Effector memory CD8-positive, alpha-beta T cell (primary cell): Measurements from ENCODE around the gene PAFAH1B1.
"Not testable (repeated sequence)": the region's sequence is repeated elsewhere in the genome, so short reads cannot be mapped to it uniquely, and the experiment has no call there.

Experiments
- ATAC-seq: fragments of 150-1000 bp; cut with Tn5 transposase; replicated peaks from 2 replicates; pipeline ENCODE4 v1.10.0; 2021; ENCODE audit warnings: mild to moderate bottlenecking, moderate library complexity
- DNase-seq, 3 experiments: peaks; one replicate each; pipeline ENCODE4 v3.0.0; 2021
- H3K27ac Mint-ChIP-seq, 2 donors: one replicate each; pipeline ENCODE4 v1.8.0; 2022; ENCODE audit warnings: mild to moderate bottlenecking in 2 of 2, mixed read lengths in 2 of 2, moderate library complexity in 2 of 2
- H3K27me3 Mint-ChIP-seq, 2 donors: one replicate each; pipeline ENCODE4 v1.8.0; 2022; ENCODE audit warnings: mixed read lengths in 2 of 2
- H3K36me3 Mint-ChIP-seq: one replicate; pipeline ENCODE4 v1.8.0; 2022; ENCODE audit warnings: mild to moderate bottlenecking, moderate library complexity, mixed read lengths; ENCODE audit not compliant: insufficient read depth
- H3K4me1 Mint-ChIP-seq, 2 donors: one replicate each; pipeline ENCODE4 v1.8.0; 2022; ENCODE audit warnings: low read depth in 2 of 2, mixed read lengths in 2 of 2
- H3K4me3 Mint-ChIP-seq, 2 donors: one replicate each; pipeline ENCODE4 v1.8.0; 2022; ENCODE audit warnings: mild to moderate bottlenecking in 2 of 2, mixed read lengths in 2 of 2, moderate library complexity in 2 of 2
- H3K9me3 Mint-ChIP-seq, 2 donors: one replicate each; pipeline ENCODE4 v1.8.0; 2022; ENCODE audit warnings: mixed read lengths in 2 of 2

The PAFAH1B1 gene

DNA sequence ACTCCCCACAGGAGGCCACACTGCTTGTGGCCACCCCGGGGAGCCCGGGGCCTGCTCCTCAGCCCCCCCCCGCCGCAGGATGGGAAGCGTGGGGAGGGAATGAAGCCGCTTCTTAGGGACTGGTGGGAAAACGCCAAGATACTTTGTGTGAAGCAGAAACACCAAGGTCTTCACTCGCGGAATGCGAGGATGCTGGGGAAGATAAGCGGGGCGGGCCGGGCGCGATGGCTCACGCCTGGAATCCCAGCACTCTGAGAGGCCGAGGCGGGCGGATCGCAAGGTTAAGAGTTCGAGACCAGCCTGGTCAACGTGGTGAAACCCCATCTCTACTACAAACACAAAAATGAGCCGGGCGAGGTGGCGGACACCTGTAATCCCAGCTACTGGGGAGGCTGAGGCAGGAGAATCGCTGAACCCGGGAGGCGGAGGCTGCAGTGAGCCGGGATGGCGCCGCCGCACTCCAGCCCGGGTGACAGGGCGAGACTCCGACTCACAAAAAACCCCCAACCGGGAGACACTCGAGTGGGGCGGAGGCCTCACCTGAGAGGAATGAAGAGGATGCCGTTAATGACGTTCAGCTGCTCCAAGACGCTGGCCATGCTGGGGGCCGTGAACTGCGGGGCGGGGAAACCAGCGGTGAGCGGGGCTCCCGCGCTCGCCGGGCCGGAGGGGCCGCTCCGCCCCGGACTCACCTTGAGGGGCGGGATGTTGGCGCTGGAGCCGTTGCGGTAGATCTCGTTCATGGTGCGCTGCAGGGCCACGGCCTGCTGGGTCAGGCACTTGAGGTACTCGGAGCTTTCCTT is 97.8 kb downstream of the PAFAH1B1 start:
- Mint-ChIP-seq H3K27ac (peak overlapping the region in 1 of 2 donors; percentile 53), H3K4me1 (peaks cover 7 to 21% of the 10 kb centered on the region in 2 donors), H3K4me3 (no peak overlapping the region), H3K9me3 (no peaks in the 10 kb centered on the region), H3K27me3 (no peaks in the 10 kb centered on the region), H3K36me3 (peaks cover 30% of the 10 kb centered on the region)
- DNase-seq (no peak), ATAC-seq (no peak)

DNA sequence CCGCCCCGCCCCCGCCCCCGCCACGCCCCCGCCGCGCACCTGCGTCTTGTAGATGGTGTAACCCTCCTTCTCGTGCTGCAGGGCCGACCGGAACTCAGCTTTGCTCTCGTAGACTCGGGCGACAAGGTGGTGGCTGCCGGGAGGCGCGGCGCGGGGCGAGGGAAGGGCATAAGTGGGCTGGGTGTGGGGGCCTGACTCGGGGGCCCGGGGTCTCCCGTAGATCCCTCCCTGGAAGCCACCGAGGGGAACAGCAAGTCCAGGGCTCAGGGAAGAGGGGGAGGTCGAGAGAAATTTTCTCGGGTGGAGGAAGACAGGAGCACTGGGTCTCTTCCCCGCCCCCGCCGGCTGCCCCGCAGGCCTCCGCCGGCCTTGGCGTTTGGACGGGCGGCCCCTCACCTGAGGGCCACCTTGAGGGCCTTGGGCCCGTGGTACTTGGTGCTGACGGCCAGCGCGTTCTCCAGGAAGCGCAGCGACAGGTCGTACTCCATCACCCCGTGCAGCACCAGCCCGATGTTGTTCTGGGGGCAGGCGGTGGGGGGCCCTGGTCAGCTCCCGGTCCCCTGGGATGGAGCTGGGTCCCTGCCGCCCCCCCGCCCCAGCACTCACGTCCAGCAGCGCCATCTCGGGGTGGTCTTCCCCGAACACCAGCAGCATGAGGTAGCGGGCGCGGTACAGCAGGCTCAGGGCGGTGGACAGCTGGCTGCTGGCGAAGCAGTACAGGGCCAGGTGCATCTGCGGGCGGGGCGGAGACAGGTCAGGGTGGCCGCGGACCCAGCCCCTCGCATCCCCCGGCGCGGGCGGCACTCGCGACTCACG is 98.7 kb downstream of the PAFAH1B1 start:
- Mint-ChIP-seq H3K9me3 (no peaks in the 10 kb centered on the region), H3K4me1 (peaks cover 7 to 21% of the 10 kb centered on the region in 2 donors), H3K27me3 (no peaks in the 10 kb centered on the region), H3K36me3 (peaks cover 33% of the 10 kb centered on the region), H3K27ac (no peak overlapping the region), H3K4me3 (no peak overlapping the region)
- DNase-seq = no peak
- no peak for ATAC-seq

DNA sequence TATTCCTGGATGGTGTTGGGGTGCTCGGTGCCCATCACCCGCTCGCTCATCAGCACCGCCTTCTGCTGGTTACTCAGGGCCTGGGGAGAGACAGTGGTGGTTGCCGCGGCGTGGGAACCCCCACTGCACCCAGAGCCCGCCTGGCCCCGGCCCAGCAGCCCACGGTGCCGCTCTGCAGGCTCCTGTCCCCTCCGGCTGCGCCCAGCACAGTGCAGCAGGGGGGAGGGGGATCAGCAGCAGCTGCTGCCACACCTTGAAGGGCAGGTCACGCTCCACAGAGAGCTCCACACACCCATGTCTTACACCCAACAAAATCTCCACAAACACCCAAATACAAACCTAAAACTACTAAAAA is 99.3 kb downstream of the PAFAH1B1 start:
- H3K36me3 Mint-ChIP-seq = peaks cover 34% of the 10 kb centered on the region

DNA sequence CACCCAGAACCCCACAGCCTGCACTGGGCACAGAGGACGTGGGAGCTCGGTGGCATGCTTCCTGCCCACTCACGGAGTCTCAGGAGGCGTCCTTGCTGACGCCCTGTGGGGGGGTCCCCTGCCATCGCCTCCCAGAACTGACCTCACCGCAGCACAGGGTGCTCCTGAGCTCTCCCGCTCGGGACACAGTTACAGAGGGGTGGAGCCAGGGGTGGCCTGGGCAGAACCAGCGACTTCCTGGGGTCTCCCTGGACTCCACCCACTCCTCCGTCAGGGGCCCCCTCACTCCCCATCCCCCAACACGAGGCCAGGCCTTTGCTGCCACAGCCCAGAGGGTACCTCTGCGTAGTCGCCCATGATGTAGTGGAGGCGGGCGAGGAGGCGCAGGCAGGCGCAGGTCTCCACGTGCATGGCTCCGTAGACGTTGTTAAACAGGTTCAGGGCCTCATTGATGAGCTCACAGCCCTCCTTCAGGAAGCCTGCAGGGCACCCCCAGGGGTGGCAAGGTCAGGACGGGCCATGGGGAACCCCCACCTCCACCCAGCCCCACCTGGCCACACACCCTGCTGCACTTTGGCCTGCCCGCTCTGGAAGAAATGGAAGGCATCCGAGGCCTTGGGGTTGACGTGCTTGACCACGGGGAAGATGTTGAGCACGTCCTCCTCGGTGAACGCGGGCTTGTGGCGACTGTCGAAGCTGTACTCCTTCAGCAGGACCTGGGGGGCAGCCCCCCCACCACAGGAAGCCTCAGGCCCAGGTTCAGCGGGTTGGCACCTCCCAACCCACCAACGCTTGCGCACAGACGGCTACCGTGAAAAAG is 100.3 kb downstream of the PAFAH1B1 start:
- Mint-ChIP-seq H3K4me1 (peaks cover 7 to 12% of the 10 kb centered on the region in 2 donors), H3K27ac (peak overlapping the region; percentile 57 to 79), H3K36me3 (peaks cover 43% of the 10 kb centered on the region), H3K9me3 (no peaks in the 10 kb centered on the region), H3K4me3 (peak overlapping the region; percentile 71 to 74), H3K27me3 (no peaks in the 10 kb centered on the region)
- DNase-seq (peak in 1 of 3 experiments; percentile 17), ATAC-seq (peak; percentile 58)

More for the DNA sequence above, 99.3 kb downstream of the PAFAH1B1 start:
- Mint-ChIP-seq H3K9me3 (no peaks in the 10 kb centered on the region), H3K27ac (peak overlapping the region; percentile 57 to 79), H3K27me3 (no peaks in the 10 kb centered on the region), H3K4me3 (peak overlapping the region; percentile 71 to 74), H3K4me1 (peaks cover 7 to 18% of the 10 kb centered on the region in 2 donors)
- DNase-seq (no peak), ATAC-seq (no peak)

DNA sequence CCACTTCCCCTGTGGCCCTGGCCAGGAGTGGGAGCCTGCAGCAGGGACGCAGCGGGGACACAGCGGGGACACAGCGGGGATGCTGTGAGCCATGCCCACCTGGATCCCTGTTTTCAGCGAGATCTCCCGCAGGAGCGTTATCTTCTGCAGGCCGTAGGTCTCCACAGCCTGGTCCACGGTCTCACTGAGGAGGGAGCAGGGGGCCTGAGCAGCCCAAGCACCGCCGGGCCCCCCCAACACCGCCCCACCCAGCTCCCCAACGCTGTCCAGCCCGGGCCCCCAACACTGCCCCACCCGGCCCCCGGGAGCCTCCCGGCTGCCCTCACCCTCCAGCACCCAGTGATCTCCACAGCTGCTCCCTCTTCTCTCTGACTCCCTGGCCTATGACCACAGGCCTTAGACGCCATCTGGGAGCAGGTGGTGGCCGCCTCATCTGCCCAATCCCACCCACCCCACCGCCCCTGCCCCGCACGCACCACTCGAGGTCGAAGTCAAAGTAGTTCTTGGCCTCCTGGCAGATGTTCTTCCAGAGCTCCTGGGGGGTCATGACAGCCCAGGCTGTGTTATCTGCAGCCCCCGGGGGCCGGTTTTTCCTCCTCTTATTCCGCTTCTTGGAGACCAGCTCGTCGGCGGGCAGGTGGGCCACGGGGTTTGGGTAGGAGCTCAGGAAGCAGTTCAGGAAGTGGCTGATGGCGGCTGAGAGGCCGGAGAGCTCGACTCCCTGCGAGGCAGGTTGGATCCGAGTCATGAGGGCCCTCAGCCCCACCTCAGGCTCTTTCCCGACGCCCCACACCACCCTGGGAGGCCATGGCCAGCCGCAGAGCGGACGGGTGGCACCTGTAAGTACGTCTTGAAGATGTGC is 101.2 kb downstream of the PAFAH1B1 start:
- no peaks in the 10 kb centered on the region for H3K27me3 Mint-ChIP-seq
- H3K27ac Mint-ChIP-seq = no peak overlapping the region
- peaks cover 0 to 5% of the 10 kb centered on the region in 2 donors for H3K4me1 Mint-ChIP-seq
- peaks cover 47% of the 10 kb centered on the region for H3K36me3 Mint-ChIP-seq
- ATAC-seq = no peak
- peak overlapping the region in 1 of 2 donors; percentile 71 for H3K4me3 Mint-ChIP-seq
- H3K9me3 Mint-ChIP-seq = no peaks in the 10 kb centered on the region
- no peak for DNase-seq

DNA sequence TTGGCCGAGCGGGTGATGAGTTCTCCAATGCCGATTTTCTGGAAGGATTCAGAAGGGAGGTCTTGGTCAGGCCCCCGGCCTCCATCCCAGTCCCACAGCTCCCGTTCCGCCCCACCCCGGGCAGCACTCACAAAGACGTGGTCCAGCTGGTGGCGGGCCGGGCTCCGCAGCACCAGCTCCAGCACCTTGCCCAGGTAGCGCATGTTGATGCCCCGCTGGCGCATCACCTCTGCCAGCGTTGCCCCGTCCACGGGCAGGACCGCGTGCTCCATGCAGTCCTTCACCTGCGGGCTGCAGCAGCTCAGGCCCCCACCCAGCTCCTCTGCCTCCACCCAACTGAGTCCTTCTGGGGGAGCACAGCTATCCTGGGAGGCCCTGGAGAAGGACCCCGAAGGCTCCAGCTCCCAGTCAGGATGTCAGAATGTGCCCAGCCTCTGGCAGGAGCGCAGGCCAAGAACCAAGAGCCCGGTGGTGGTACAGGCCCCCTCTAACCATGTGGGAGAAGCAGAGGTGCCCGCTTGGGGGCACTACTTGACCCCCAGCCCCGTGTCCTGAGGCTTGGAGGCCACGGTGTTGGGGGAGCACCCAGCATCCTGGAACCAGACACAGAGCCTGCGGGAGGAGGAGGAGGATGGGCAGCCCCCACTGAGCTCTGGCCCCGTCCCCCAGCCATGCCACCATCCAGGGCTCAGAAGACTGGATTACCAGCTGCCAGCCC is 101.9 kb downstream of the PAFAH1B1 start:
- DNase-seq = no peak
- no peak overlapping the region for H3K4me3 Mint-ChIP-seq
- H3K27me3 Mint-ChIP-seq = no peaks in the 10 kb centered on the region
- H3K27ac Mint-ChIP-seq = no peak overlapping the region
- no peak for ATAC-seq
- H3K36me3 Mint-ChIP-seq = peaks cover 50% of the 10 kb centered on the region
- H3K9me3 Mint-ChIP-seq = no peaks in the 10 kb centered on the region
- H3K4me1 Mint-ChIP-seq = peaks cover 0 to 5% of the 10 kb centered on the region in 2 donors

DNA sequence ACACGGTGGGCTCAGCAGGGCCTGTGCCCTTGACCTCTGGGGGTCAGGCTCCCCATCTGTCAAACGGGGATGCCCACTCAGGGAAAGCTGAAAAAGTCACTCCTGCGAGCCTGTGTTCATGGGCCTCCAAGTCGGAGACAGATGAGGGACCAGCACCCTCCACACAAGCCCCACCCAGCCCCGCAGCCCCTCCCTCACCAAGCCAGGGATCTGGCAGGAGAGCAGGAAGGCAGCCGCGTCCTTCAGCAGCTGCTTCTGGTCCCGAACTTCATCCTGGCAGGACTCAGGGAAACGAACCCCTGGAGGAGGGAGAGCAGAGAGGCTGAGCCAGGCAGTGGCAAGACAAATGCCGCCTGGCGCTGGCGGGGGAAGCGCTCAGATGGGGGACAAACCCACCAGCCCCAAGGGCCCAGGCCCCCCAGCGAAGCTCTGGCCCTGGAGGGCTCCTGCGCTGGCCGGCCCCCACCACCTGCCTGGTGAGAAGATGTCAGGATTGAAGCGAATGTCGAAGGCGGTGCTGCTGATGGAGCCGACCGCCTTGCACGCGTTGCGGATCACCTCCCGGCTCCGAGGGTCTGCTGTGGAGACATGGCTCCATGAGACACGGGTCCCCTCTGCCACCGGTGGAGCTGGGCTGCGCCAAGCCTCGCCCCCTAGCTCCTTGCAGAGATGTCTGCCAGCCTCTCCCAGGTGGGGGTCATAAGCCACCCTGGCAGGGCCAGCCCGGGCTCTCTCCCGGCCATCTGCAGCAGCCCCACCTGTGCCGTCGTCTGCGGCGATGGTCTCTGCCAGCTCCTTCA is 102.7 kb downstream of the PAFAH1B1 start:
- peak overlapping the region in 1 of 2 donors; percentile 29 for H3K27ac Mint-ChIP-seq
- DNase-seq (no peak), ATAC-seq (no peak)
- H3K9me3 Mint-ChIP-seq = no peaks in the 10 kb centered on the region
- peaks cover 0 to 5% of the 10 kb centered on the region in 2 donors for H3K4me1 Mint-ChIP-seq
- H3K27me3 Mint-ChIP-seq = no peaks in the 10 kb centered on the region
- H3K4me3 Mint-ChIP-seq = no peak overlapping the region
- H3K36me3 Mint-ChIP-seq = peaks cover 46% of the 10 kb centered on the region

DNA sequence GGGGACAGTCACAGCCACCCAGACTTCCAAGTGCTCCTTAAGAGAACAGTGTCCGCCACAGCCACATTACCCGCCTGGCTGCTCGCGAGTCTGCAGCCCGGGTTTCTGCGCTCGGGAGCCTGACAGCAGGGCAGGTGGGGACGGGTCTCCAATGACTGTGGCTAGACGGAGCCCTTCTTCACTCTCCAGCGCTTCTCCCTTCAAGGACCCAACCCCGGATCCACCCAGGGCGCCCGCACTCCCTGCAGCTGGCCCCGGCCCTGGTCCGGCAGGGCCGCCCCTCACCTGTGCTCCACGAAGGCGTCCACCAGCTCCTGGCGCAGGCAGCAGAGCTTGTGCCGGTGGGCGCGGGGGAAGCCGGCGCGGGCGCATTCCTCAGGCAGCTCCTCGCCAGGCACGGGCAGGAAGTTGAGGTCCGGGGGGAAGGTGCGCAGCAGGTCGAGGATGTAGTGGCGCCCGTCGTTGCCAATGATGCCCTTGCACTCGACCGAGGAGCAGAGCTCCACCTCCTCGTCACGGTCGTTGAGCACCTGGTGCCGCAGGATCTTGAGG is 104.2 kb downstream of the PAFAH1B1 start:
- Mint-ChIP-seq H3K36me3 (peaks cover 45% of the 10 kb centered on the region), H3K4me3 (no peak overlapping the region), H3K27ac (no peak overlapping the region), H3K4me1 (peaks cover 2 to 5% of the 10 kb centered on the region in 2 donors), H3K27me3 (no peaks in the 10 kb centered on the region), H3K9me3 (no peaks in the 10 kb centered on the region)
- ATAC-seq (no peak), DNase-seq (no peak)

DNA sequence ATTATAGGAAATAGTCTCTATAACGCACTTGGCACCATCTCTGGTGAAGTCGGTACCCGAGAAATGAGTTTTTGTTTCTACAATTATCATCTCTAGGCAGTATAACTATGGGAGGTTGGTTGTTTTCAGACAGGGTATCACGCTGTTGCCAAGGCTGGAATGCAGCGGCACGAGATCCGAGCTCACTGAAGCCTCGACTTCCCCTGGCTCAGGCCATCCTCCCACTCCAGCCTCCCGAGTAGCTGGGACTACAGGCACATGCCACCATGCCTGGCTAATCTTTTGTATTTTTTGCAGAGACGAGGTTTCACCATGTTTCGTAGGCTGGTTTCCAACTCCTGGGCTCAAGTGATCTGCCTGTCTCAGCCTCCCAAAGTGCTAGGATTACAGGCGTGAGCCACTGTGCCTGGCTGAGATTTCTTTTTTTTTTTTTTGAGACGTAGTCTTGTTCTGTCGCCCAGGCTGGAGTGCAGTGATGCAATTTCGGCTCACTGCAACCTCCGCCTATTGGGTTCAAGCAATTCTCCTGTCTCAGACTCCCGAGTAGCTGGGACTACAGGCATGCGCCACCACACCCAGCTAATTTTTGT is 105.9 kb downstream of the PAFAH1B1 start:
- not testable (repeated sequence) for H3K4me3 Mint-ChIP-seq, DNase-seq, H3K9me3 Mint-ChIP-seq, ATAC-seq, H3K4me1 Mint-ChIP-seq, H3K27ac Mint-ChIP-seq, H3K27me3 Mint-ChIP-seq
- H3K36me3 Mint-ChIP-seq = peaks cover 48% of the 10 kb centered on the region

DNA sequence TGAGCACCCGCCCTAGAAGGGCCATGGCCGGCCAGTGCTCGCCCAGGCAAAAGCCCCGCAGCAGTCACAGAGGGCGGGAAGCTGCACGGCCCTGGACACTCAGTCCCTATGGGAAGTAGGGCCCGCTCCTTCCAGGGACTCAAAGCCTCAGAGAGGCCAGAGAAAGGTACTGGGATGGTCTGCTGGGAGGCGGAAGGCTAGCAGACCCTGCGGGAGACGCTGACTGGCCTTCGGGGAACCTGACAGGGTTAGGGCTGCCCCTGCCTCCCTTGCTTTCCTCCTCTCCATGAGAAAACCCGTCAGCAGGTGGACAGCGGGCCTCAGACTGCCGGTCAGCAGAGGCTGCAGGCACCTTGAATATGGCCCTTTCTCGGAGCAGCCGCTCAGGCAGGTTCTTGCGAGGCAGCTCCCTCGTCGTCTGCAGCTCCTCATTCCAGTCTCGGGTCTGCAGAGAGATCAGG is 106.6 kb downstream of the PAFAH1B1 start:
- ATAC-seq (no peak), DNase-seq (no peak)
- Mint-ChIP-seq H3K27me3 (no peaks in the 10 kb centered on the region), H3K36me3 (peaks cover 47% of the 10 kb centered on the region), H3K27ac (peak overlapping the region in 1 of 2 donors; percentile 55), H3K4me3 (no peak overlapping the region), H3K9me3 (no peaks in the 10 kb centered on the region), H3K4me1 (peaks cover 0 to 10% of the 10 kb centered on the region in 2 donors)
